HG03521 (cell line): ENCODE measurements around the gene BIRC6.
"Not testable (repeated sequence)": the region's sequence is repeated elsewhere in the genome, so short reads cannot be mapped to it uniquely, and the experiment has no call there.

Experiments used
- ATAC-seq: cut with Tn5 transposase; IDR thresholded peaks from one replicate; pipeline ENCODE4 v1.9.1; 2021; ENCODE audit warnings: mild to moderate bottlenecking, moderate library complexity; ENCODE audit not compliant: unreplicated experiment

The BIRC6 gene

GRCh38 chr2:32502941-32503340 lies 146.1 kb downstream of the BIRC6 start:
- ATAC-seq: no peak

DNA sequence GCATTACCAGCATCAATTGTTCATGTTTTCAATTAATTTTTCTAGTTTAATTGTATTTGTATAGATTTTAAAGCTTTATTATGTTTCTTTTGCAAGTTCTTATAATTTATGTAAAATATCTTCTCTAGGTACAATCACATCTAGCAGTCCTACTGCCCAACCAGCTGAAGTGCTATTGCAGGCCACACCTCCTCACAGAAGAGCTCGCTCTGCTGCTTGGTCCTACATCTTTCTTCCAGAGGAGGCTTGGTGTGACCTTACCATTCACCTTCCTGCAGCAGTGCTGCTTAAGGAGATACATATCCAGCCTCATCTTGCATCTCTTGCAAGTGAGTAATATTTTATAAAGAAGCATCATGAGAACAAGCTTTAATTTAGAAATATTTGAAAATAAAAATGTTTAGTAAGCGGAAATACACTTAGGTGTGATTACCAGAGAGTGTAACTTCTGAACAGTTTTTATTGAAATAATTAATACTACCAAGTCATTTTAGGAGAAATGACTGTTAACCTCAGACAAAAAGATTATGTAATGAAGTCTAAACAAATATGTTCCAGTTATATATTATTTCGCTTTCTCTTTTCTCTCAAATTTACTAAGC lies 148.2 kb downstream of the BIRC6 start:
- ATAC-seq: no peak

DNA sequence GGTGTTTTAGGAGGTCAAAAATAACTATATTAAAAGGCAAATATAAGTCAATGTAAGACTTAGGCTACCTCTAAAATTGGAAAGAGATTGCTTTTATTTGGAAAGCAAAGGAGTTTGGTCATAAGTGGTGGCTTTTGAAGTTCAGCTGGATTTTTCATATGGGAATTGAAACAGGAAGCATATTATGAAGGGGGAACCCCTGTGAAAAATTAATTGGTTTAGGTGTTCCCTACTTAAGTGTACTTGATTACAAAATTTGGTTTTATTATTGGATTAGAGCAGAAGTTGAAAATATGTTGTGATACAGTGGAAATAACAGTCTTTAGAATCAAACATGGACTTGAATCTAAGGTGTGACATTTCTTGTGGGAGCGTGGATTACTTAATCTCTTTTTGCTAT lies 149.6 kb downstream of the BIRC6 start:
- no peak for ATAC-seq

DNA sequence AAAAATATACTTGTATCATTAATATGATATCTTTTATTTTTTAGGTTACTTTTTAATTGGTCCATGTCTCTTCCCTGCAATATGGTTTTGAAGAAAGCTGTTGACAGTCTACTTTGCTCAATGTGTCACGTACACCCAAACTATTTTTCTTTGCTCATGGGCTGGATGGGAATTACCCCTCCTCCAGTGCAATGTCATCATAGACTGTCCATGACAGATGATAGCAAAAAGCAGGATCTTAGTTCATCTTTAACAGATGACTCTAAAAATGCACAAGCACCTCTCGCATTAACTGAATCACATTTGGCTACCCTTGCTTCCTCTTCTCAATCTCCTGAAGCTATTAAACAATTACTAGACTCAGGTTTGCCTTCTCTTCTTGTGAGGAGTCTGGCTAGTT lies 158.1 kb downstream of the BIRC6 start:
- ATAC-seq: no peak

GRCh38 chr2:32516567-32516966 lies 159.7 kb downstream of the BIRC6 start:
- no peak for ATAC-seq

GRCh38 chr2:32522770-32523169 lies 165.9 kb downstream of the BIRC6 start:
- ATAC-seq: no peak

- no peak for ATAC-seq
Measured at GRCh38 chr2:32523686-32524085, 166.9 kb downstream of the BIRC6 start.

- ATAC-seq: no peak
Measured at GRCh38 chr2:32532341-32532740, 175.5 kb downstream of the BIRC6 start.

GRCh38 chr2:32532961-32533360 lies 176.1 kb downstream of the BIRC6 start:
- no peak for ATAC-seq

DNA sequence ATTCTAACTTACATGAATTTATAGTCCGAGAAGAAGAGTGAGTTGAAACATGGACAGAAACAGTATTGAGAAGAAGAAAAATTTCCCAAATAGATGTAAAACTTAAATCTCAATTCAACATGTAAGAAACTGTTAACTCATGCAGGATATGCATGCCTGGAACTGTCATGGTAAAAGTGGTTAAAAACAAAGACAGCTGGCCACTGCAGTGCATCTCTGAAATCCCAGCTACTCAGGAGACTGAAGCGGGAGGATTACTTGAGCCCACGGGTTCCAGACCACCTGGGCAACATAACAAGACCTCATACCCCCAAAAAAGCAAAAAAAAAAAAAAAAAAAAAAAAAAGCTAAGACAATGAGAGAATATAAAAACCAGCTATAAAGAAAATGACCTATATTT lies 178.0 kb downstream of the BIRC6 start:
- ATAC-seq: no peak

DNA sequence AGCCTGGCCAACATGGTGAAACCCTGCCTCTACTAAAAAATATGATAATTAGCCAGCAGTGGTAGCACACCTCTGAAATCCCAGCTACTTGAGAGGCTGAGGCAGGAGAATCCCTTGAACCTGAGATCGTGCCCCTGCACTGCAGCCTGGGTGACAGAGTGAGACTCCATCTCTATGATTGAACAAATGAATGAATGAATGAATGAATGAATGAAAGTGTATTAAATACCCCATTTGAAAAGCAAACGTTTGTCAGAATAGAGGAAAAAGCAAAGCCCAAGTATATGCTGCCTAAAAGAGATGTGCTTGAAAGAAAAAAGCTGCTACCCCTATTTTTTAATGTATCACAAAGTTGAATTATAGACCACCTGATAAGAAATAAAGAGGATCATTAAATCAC lies 181.9 kb downstream of the BIRC6 start:
- ATAC-seq: no peak

DNA sequence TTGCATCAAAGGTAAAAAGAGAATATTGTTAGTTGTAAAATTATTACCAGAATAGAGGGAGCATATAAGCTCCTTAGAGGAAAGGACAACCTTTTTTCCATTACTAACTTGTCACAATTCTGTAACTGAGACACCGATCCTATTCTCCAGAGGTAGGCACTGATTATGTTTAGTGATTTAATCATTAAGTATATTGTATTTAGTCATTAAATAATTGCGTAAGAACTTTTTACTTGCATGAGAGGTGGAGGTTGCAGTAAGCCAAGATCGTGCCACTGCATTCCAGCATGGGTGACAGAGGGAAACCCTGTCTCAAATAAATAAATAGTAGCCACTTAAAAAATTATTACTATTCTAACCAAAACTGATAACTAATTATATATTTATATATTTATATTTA lies 195.7 kb downstream of the BIRC6 start:
- not testable (repeated sequence) for ATAC-seq

GRCh38 chr2:32553829-32554432 lies 197.1 kb downstream of the BIRC6 start:
- ATAC-seq: peak; percentile 79

DNA sequence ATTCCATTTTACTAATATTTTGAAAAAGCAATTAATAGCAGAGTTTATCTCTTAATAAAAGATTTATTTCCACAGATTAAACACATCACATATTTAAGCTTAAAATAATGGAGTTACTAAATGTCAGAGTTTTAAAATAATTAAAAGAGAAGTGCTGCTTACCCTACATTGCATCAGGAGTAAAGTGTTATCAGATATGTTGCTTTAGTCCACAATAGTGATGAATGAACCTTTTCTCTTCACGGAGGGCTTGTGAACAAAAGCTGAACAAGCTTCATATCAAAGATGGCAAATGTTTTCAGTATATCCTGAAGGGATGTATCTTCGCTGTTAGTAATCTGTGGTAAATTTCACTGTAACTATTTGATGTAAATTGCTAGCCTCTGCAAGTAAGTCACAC lies 201.7 kb downstream of the BIRC6 start:
- ATAC-seq: no peak

- ATAC-seq: no peak
Measured at GRCh38 chr2:32559136-32559535, 202.3 kb downstream of the BIRC6 start.

GRCh38 chr2:32562906-32563305 lies 206.1 kb downstream of the BIRC6 start:
- ATAC-seq: no peak

GRCh38 chr2:32564417-32565035 lies 207.7 kb downstream of the BIRC6 start:
- no peak for ATAC-seq

- ATAC-seq: no peak
Measured at GRCh38 chr2:32565902-32566301, 209.1 kb downstream of the BIRC6 start.

- ATAC-seq: no peak
Measured at GRCh38 chr2:32572030-32572429, 215.2 kb downstream of the BIRC6 start.

DNA sequence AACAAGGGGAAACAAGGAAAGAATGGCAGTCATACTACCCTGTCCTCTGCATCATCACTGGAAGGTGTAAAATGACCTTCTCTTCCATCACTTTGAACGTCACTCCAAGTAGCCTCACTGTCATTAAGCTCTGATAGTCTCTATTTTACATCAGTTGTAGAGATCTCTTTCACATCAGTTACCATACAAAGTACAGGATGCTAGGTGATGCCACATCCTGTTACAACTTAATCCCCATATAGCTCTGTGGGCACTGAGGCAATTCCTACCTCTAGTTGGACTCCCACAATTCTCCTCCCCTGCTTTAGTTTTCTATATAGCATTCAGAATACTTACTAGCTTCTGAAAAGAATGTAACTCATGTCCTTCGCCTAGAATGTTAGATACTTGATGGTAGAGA lies 215.9 kb downstream of the BIRC6 start:
- no peak for ATAC-seq

DNA sequence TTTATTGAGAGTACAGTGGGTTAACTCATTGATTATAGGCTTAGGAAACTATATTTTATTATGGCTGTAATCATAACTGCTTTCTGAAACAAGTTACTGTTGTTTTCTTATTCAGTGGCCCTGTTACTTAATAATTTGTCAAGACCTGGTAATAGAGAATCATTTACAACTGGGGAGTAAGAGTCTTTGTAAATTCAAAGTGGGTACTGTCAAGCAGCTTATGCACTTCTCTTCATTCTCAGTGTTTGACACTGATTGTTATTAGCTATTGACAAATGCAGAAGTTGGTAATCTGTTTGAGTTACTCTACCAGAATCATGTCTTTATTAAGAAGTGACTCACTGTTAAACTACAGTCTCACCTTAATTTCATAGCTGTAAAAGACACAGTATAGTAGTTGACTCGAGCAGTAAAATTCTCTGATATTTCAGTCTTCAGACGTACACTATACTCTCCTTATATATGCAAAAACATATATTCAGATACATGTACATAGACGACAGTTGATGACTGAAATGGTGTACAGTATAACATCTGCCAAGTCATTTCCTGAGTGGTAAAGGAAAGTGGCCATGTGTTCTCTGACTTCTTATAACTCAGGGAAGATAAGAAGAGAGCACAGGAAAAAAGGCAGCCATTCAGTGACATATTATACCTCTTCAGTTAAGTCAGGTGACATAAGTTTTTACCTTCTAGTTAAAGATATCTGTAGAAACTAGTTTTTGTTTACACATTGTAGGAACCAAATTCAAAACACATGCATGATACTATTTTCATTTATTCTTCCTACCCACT lies 235.0 kb downstream of the BIRC6 start:
- ATAC-seq: no peak

DNA sequence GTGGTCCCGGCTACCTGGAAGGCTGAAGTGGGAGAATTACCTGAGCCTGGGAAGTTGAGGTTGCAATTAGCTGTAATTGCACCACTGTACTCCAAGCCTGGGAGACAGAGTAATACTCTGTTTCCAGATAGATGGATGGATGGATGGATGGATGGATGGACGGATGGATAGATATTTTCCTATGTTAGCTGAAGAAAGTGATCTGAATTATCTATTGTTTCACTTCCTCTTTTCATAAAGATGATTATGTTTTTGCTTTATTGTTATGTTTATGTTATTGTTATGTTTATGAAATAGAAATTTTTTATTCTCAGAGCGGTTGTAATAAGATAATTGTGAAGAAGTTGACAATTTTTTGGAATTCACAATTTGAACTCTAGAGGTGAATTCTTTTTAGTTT lies 237.8 kb downstream of the BIRC6 start:
- no peak for ATAC-seq
